ENCODE data around the gene RNASEH1.

- TF ChIP-seq SPI1 (IDR thresholded peaks at IDR 0.05; ENCODE audit: low read depth, low read length) (no peak), POLR2AphosphoS5 (IDR thresholded peaks at IDR 0.05; ENCODE audit: low read depth, low read length) (no peak), POLR2A (IDR thresholded peaks at IDR 0.05; ENCODE audit: low read depth, low read length) (no peak)
Observed at GRCh38 chr2:3584608-3585260, 26.6 kb upstream of the RNASEH1 start.

All from GM12891 (cell line).